Measurements from ENCODE around the gene PTPRU. TPM values are rescaled to one million over a fixed set of nuclear protein-coding genes. Genes with fewer than 3 reads are reported as not detected.

Gene PTPRU
- total RNA-seq, 1 experiment from 2014 or later = 45.5 TPM

- no peak overlapping the region for H3T11ph ChIP-seq (ENCODE audit: low read length)
- no peaks in the 10 kb centered on the region for H3K23me2 ChIP-seq (ENCODE audit: insufficient read length, low read depth, low read length, poor library complexity, severe bottlenecking)
- H2BK15ac ChIP-seq (ENCODE audit: low read depth, low read length) = no peak overlapping the region
- no peak overlapping the region for H4K8ac ChIP-seq (replicated peaks; ENCODE audit: insufficient read length, low read depth, low read length)
- no peak overlapping the region for H3K4me3 Mint-ChIP-seq
- H3K4me1 ChIP-seq (ENCODE audit: insufficient read depth, low read length) = no peaks in the 10 kb centered on the region; the same call in 1 of the 2 replicates
- H3K27ac Mint-ChIP-seq = peak overlapping the region in 1 of 3 experiments; percentile 43; a peak in 1 of 7 replicates
- WGBS (ENCODE audit: extremely low coverage, insufficient read length, low lambda C conversion rate) = no CpG with 5 or more reads among the region's 3 CpGs
- no peak overlapping the region for H2BK20ac ChIP-seq (ENCODE audit: low read depth, low read length, poor library complexity, severe bottlenecking)
- H3K9ac ChIP-seq (ENCODE audit: extremely low read depth, insufficient read length, low read length) = no peak overlapping the region
- TF ChIP-seq, protein P1, sequence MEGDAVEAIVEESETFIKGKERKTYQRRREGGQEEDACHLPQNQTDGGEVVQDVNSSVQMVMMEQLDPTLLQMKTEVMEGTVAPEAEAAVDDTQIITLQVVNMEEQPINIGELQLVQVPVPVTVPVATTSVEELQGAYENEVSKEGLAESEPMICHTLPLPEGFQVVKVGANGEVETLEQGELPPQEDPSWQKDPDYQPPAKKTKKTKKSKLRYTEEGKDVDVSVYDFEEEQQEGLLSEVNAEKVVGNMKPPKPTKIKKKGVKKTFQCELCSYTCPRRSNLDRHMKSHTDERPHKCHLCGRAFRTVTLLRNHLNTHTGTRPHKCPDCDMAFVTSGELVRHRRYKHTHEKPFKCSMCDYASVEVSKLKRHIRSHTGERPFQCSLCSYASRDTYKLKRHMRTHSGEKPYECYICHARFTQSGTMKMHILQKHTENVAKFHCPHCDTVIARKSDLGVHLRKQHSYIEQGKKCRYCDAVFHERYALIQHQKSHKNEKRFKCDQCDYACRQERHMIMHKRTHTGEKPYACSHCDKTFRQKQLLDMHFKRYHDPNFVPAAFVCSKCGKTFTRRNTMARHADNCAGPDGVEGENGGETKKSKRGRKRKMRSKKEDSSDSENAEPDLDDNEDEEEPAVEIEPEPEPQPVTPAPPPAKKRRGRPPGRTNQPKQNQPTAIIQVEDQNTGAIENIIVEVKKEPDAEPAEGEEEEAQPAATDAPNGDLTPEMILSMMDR (conservative IDR thresholded peaks at IDR 0.05) = no peak
- H2BK120ac ChIP-seq (ENCODE audit: low read depth, low read length, poor library complexity, severe bottlenecking) = no peak overlapping the region
- H3K79me2 ChIP-seq (ENCODE audit: insufficient read depth, low read length) = no peaks in the 10 kb centered on the region
- no peaks in the 10 kb centered on the region for H3K9me3 Mint-ChIP-seq
- no peaks in the 10 kb centered on the region for H3K79me1 ChIP-seq (ENCODE audit: insufficient read depth, low read depth, low read length, poor library complexity, severe bottlenecking)
- H4K5ac ChIP-seq (ENCODE audit: insufficient read length, low read depth, low read length) = no peak overlapping the region
- no peak overlapping the region for H2AFZ ChIP-seq (ENCODE audit: low read length)
- H3K4ac ChIP-seq (ENCODE audit: low read depth, low read length) = no peak overlapping the region
- DNase-seq = no peak
- H3K14ac ChIP-seq (ENCODE audit: insufficient read depth, low read length) = no peak overlapping the region
- no peak overlapping the region for H2BK12ac ChIP-seq (ENCODE audit: insufficient read length, low read depth, low read length)
- H3K27me3 Mint-ChIP-seq (ENCODE audit: low read depth) = no peaks in the 10 kb centered on the region; the same call in 1 of the 2 replicates
- no peak overlapping the region for H4K91ac ChIP-seq (ENCODE audit: insufficient read length, low read depth, low read length)
- H3K27ac ChIP-seq (ENCODE audit: insufficient read length, low read depth, low read length) = no peak overlapping the region
- H2BK5ac ChIP-seq (ENCODE audit: insufficient read length, low read length) = no peak overlapping the region
- H3K18ac ChIP-seq (ENCODE audit: insufficient read length, low read depth, low read length) = no peak overlapping the region
- H3K4me1 Mint-ChIP-seq = peaks cover 15 to 18% of the 10 kb centered on the region in 2 experiments
- no peaks in the 10 kb centered on the region for H4K20me1 ChIP-seq (ENCODE audit: control insufficient read depth, insufficient read depth, insufficient read length)
- peaks cover 3 to 25% (median 24%) of the 10 kb centered on the region in 3 experiments; a peak in 6 of 7 replicates for H3K36me3 Mint-ChIP-seq (ENCODE audit: insufficient read depth in 1 of 3, low read depth in 3 of 3)
- no peak overlapping the region for H3K4me2 ChIP-seq (ENCODE audit: insufficient read depth, insufficient read length, low read length)
- no peak overlapping the region for H3K56ac ChIP-seq (ENCODE audit: insufficient read length, low read depth, low read length)
- H3K9me3 ChIP-seq (ENCODE audit: control insufficient read depth, low read depth, low read length) = no peaks in the 10 kb centered on the region
- H2AK5ac ChIP-seq (ENCODE audit: insufficient read length, low read length) = no peak overlapping the region
- no peaks in the 10 kb centered on the region for H3K27me3 ChIP-seq (ENCODE audit: insufficient read depth, low read length)
- no peak overlapping the region for H3K23ac ChIP-seq (ENCODE audit: insufficient read length, low read depth, low read length)
These were observed 41.8 kb downstream of the PTPRU start for GRCh38 chr1:29278124-29278523.

All from H9 (cell line).